ENCODE measurements around the gene LCORL.

LCORL gene

GRCh38 chr4:17921451-17921850 lies 100.1 kb downstream of the LCORL start:
- no peak overlapping the region for H3K4me3 ChIP-seq (ENCODE audit: low read length)
- DNase-seq (ENCODE audit: low read depth) = no peak
- TF ChIP-seq, protein P1, sequence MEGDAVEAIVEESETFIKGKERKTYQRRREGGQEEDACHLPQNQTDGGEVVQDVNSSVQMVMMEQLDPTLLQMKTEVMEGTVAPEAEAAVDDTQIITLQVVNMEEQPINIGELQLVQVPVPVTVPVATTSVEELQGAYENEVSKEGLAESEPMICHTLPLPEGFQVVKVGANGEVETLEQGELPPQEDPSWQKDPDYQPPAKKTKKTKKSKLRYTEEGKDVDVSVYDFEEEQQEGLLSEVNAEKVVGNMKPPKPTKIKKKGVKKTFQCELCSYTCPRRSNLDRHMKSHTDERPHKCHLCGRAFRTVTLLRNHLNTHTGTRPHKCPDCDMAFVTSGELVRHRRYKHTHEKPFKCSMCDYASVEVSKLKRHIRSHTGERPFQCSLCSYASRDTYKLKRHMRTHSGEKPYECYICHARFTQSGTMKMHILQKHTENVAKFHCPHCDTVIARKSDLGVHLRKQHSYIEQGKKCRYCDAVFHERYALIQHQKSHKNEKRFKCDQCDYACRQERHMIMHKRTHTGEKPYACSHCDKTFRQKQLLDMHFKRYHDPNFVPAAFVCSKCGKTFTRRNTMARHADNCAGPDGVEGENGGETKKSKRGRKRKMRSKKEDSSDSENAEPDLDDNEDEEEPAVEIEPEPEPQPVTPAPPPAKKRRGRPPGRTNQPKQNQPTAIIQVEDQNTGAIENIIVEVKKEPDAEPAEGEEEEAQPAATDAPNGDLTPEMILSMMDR (conservative IDR thresholded peaks at IDR 0.05; ENCODE audit: low read depth, low read length) = no peak

GRCh38 chr4:17920681-17921080 lies 100.9 kb downstream of the LCORL start:
- DNase-seq (ENCODE audit: low read depth) = no peak
- H3K4me3 ChIP-seq (ENCODE audit: low read length) = no peak overlapping the region
- TF ChIP-seq, protein P1 (conservative IDR thresholded peaks at IDR 0.05; ENCODE audit: low read depth, low read length) = no peak

DNA sequence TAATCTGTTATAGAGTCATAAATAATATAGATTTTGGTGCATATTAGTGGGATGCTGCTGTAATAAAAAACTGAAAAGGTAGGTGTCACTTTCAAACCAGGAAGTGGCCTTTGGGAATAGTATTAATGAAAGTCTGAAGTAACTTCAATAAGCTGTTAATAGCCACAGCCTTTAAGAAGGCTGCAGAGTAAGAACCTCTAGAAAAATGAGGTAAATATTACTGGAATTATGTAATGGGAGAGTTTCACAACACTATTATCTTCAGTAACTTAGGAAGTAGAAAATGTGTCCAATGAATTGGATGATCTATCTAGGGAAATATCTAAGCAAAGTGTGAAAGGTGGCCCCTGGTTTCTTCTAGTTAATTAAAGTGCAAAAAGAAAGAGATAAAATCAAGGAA lies 106.1 kb downstream of the LCORL start:
- DNase-seq (ENCODE audit: low read depth) = no peak
- no peak overlapping the region for H3K4me3 ChIP-seq (ENCODE audit: low read length)
- TF ChIP-seq, protein P1 (conservative IDR thresholded peaks at IDR 0.05; ENCODE audit: low read depth, low read length) = no peak

- TF ChIP-seq, protein P1 (conservative IDR thresholded peaks at IDR 0.05; ENCODE audit: low read depth, low read length) = no peak
- DNase-seq (ENCODE audit: low read depth) = no peak
- no peak overlapping the region for H3K4me3 ChIP-seq (ENCODE audit: low read length)
These were observed 109.5 kb downstream of the LCORL start for GRCh38 chr4:17912011-17912410.

GRCh38 chr4:17911608-17912007 lies 109.9 kb downstream of the LCORL start:
- DNase-seq (ENCODE audit: low read depth) = no peak
- no peak overlapping the region for H3K4me3 ChIP-seq (ENCODE audit: low read length)
- TF ChIP-seq, protein P1 (conservative IDR thresholded peaks at IDR 0.05; ENCODE audit: low read depth, low read length) = no peak

DNA sequence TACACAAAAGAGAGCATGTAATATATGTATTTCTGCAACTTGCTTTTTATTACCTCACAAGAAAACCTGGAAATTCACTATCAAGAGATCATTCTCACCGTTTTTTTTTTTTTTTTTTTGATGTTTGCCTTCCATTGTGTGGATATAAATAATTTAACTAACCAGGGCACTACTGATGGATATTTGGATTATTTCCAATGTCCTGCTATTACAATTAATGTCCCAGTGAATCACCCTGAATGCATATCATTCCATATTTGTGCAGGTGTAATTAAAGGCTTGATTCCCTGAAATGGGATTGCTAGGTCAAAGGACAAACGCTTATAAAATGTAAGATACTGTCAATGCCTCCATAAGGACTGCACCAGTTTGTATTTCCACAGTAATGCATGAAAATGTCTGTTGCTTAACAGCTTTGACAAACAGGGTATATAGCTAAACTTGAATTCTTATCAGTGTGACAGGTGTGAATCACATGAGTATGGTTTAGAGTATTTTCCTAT lies 123.0 kb downstream of the LCORL start:
- no peak for DNase-seq (ENCODE audit: low read depth)
- no peak overlapping the region for H3K4me3 ChIP-seq (ENCODE audit: low read length)
- TF ChIP-seq, protein P1 (conservative IDR thresholded peaks at IDR 0.05; ENCODE audit: low read depth, low read length) = no peak

DNA sequence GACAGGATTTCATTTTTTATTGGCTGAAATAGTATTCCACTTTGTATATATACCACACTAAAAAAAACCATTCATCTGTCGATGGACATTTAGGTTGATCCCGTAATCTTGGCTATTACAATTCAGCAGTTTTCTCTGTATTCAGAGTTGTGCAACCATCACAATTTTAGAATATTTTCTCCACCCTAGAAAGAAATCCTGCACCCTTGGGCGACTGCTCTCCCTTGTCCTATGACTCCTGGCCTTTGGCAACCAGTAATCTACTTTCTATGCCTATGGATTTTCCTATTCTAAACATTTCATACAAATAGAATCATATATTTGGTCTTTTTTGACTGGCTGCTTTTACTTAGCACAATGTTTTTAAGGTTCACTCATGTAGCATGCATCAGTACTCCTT lies 126.1 kb downstream of the LCORL start:
- no peak overlapping the region for H3K4me3 ChIP-seq (ENCODE audit: low read length)
- TF ChIP-seq, protein P1 (conservative IDR thresholded peaks at IDR 0.05; ENCODE audit: low read depth, low read length) = no peak
- no peak for DNase-seq (ENCODE audit: low read depth)
